ENCODE measurements around the gene ALB.

DNA sequence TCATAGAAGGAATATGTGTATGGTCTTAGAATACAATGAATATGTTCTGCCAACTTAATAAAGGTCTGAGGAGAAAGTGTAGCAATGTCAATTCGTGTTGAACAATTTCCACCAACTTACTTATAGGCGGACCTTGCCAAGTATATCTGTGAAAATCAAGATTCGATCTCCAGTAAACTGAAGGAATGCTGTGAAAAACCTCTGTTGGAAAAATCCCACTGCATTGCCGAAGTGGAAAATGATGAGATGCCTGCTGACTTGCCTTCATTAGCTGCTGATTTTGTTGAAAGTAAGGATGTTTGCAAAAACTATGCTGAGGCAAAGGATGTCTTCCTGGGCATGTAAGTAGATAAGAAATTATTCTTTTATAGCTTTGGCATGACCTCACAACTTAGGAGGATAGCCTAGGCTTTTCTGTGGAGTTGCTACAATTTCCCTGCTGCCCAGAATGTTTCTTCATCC lies 9.2 kb downstream of the ALB start:
- TF ChIP-seq, protein P1, sequence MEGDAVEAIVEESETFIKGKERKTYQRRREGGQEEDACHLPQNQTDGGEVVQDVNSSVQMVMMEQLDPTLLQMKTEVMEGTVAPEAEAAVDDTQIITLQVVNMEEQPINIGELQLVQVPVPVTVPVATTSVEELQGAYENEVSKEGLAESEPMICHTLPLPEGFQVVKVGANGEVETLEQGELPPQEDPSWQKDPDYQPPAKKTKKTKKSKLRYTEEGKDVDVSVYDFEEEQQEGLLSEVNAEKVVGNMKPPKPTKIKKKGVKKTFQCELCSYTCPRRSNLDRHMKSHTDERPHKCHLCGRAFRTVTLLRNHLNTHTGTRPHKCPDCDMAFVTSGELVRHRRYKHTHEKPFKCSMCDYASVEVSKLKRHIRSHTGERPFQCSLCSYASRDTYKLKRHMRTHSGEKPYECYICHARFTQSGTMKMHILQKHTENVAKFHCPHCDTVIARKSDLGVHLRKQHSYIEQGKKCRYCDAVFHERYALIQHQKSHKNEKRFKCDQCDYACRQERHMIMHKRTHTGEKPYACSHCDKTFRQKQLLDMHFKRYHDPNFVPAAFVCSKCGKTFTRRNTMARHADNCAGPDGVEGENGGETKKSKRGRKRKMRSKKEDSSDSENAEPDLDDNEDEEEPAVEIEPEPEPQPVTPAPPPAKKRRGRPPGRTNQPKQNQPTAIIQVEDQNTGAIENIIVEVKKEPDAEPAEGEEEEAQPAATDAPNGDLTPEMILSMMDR (IDR thresholded peaks at IDR 0.05; ENCODE audit: low read depth, low read length), result no peak
- TF ChIP-seq EZH2phosphoT487 (IDR thresholded peaks at IDR 0.05; ENCODE audit: low read depth), result no peak
